Mesenchymal stem cell (in vitro differentiated cells and primary cell): ENCODE results near the gene GLI2.

Experiments used
- DNase-seq: peaks from one replicate; pipeline ENCODE4 v3.0.0-alpha.2; 2013
- H2AFZ ChIP-seq: one replicate; pipeline ENCODE4 v1.6.1; 2013; ENCODE audit warnings: low read depth, mild to moderate bottlenecking, control low read depth, inconsistent platforms, low read length, moderate library complexity
- H2AK5ac ChIP-seq: 2 replicates; pipeline ENCODE4 v1.6.1; 2013; ENCODE audit warnings: low read length, moderate library complexity, mild to moderate bottlenecking, inconsistent platforms; ENCODE audit not compliant: severe bottlenecking
- H2BK120ac ChIP-seq: one replicate; pipeline ENCODE4 v1.6.1; 2013; ENCODE audit warnings: low read depth, mild to moderate bottlenecking, inconsistent platforms, low read length, moderate library complexity
- H2BK12ac ChIP-seq, 2 experiments: one replicate each; pipeline ENCODE4 v1.6.1; 2013; ENCODE audit warnings: inconsistent platforms in 2 of 2, low read length in 2 of 2, mild to moderate bottlenecking in 2 of 2, moderate library complexity in 2 of 2, control low read depth in 1 of 2
- H2BK15ac ChIP-seq: one replicate; pipeline ENCODE4 v1.6.1; 2013; ENCODE audit warnings: mild to moderate bottlenecking, low read depth, inconsistent platforms; ENCODE audit not compliant: poor library complexity, severe bottlenecking
- H2BK5ac ChIP-seq: 2 replicates; pipeline ENCODE4 v1.6.1; 2013; ENCODE audit warnings: low read depth, mild to moderate bottlenecking, low read length, control low read depth, inconsistent platforms; ENCODE audit not compliant: poor library complexity, severe bottlenecking
- H3K14ac ChIP-seq, 2 experiments: one replicate each; pipeline ENCODE4 v1.6.1; 2013; ENCODE audit warnings: inconsistent platforms in 2 of 2, low read length in 2 of 2, control low read depth in 1 of 2, mild to moderate bottlenecking in 1 of 2, moderate library complexity in 1 of 2
- H3K18ac ChIP-seq, 2 experiments: one replicate each; pipeline ENCODE4 v1.6.1; 2013; ENCODE audit warnings: inconsistent platforms in 2 of 2, low read length in 2 of 2, control low read depth in 1 of 2, low read depth in 1 of 2, mild to moderate bottlenecking in 1 of 2
- H3K23ac ChIP-seq, 2 experiments: one replicate each; pipeline ENCODE4 v1.6.1; 2013; ENCODE audit warnings: inconsistent platforms in 2 of 2, low read length in 2 of 2, mild to moderate bottlenecking in 2 of 2, moderate library complexity in 2 of 2, control low read depth in 1 of 2
- H3K27ac ChIP-seq: 2 replicates; pipeline ENCODE4 v1.5.1; 2013; ENCODE audit warnings: mild to moderate bottlenecking, moderate library complexity, low read length, control low read depth, inconsistent platforms; ENCODE audit not compliant: poor library complexity, severe bottlenecking
- H3K27me3 ChIP-seq, 2 experiments: 2 replicates each; pipeline versions ENCODE4 v1.6.1 to v1.7.0; 2013; ENCODE audit warnings: low read length in 2 of 2, mild to moderate bottlenecking in 2 of 2, moderate library complexity in 2 of 2, control low read depth in 1 of 2, inconsistent platforms in 1 of 2; ENCODE audit not compliant: control insufficient read depth in 1 of 2, insufficient read depth in 1 of 2
- H3K36me3 ChIP-seq, 2 experiments: 2 replicates each; pipeline versions ENCODE4 v1.6.1 to v1.7.0; 2013; ENCODE audit warnings: low read length in 2 of 2, control low read depth in 1 of 2, inconsistent platforms in 1 of 2, low read depth in 1 of 2, mild to moderate bottlenecking in 1 of 2; ENCODE audit not compliant: insufficient read depth in 2 of 2, control insufficient read depth in 1 of 2
- H3K4ac ChIP-seq, 2 experiments: one replicate each; pipeline ENCODE4 v1.6.1; 2013; ENCODE audit warnings: inconsistent platforms in 2 of 2, low read length in 2 of 2, mild to moderate bottlenecking in 2 of 2, moderate library complexity in 2 of 2, control low read depth in 1 of 2, low read depth in 1 of 2
- H3K4me1 ChIP-seq: 2 replicates; pipeline ENCODE4 v1.6.1; 2013; ENCODE audit warnings: low read depth, low read length, control low read depth; ENCODE audit not compliant: control insufficient read depth, insufficient read depth
- H3K4me2 ChIP-seq: 2 replicates; pipeline ENCODE4 v1.6.1; 2013; ENCODE audit warnings: low read length, mild to moderate bottlenecking, inconsistent platforms; ENCODE audit not compliant: poor library complexity, severe bottlenecking
- H3K4me3 ChIP-seq, 2 experiments: 2 replicates each; pipeline versions ENCODE4 v1.5.1 to v1.7.0; 2013; ENCODE audit warnings: low read length in 2 of 2, mild to moderate bottlenecking in 2 of 2, control low read depth in 1 of 2, low read depth in 1 of 2; ENCODE audit not compliant: insufficient read depth in 1 of 2
- H3K79me1 ChIP-seq: replicated peaks from 2 replicates; pipeline ENCODE4 v1.6.1; 2013; ENCODE audit warnings: mild to moderate bottlenecking, control low read depth, low read length, inconsistent platforms; ENCODE audit not compliant: poor library complexity, severe bottlenecking
- H3K9ac ChIP-seq: 2 replicates; pipeline ENCODE4 v1.7.0; 2013; ENCODE audit warnings: mild to moderate bottlenecking, low read length, moderate library complexity
- H3K9me3 ChIP-seq: 2 replicates; pipeline ENCODE4 v1.7.0; 2013; ENCODE audit warnings: mild to moderate bottlenecking, low read length; ENCODE audit not compliant: control insufficient read depth
- H4K8ac ChIP-seq: one replicate; pipeline ENCODE4 v1.6.1; 2013; ENCODE audit warnings: inconsistent platforms, mild to moderate bottlenecking, low read length, moderate library complexity
- H4K91ac ChIP-seq: one replicate; pipeline ENCODE4 v1.6.1; 2013; ENCODE audit warnings: mild to moderate bottlenecking, low read length, inconsistent platforms
- WGBS: methylation state at CpG from one replicate; pipeline ENCODE4 v1.1.7; 2013; ENCODE audit warnings: mixed read lengths; 5-methylcytosine and 5-hydroxymethylcytosine counted together

The GLI2 gene

DNA sequence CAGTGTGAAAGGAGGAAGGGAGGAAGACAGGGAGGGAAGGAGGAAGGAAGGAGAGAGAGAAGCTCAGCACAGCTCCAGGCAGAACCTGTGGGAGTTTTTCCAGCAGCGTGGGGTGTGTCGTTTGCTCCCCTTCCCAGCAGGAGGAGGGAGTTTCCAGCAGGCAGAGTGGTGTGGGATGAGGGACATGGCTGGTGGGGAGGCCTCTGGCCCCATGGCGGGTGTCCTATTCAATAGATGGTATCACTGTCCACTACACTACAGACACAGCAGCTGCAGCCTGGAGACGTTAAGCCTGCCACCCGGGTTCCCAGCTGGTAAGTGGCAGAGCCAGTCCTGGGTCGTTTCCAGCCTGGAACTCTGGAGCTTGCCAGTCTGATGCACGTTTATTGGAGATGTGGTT is 44.7 kb downstream of the GLI2 start:
- no peak overlapping the region for H2BK15ac ChIP-seq
- peak overlapping the region; percentile 19 for H4K8ac ChIP-seq
- peak; percentile 54 for DNase-seq
- peak overlapping the region; percentile 45 to 75 for H2BK12ac ChIP-seq
- peak overlapping the region; percentile 83 for H3K27ac ChIP-seq
- H3K4me1 ChIP-seq, result peaks cover 58% of the 10 kb centered on the region
- H2BK5ac ChIP-seq, result peak overlapping the region; percentile 22
- H3K14ac ChIP-seq, result peak overlapping the region in 1 of 2 experiments; percentile 64
- peak overlapping the region; percentile 50 to 70 for H3K4ac ChIP-seq
- peaks cover 0 to 6% of the 10 kb centered on the region in 2 experiments for H3K36me3 ChIP-seq
- H3K23ac ChIP-seq, result no peak overlapping the region
- H4K91ac ChIP-seq, result no peak overlapping the region
- peak overlapping the region; percentile 37 to 89 for H3K18ac ChIP-seq
- no peak overlapping the region for H2AFZ ChIP-seq
- peak overlapping the region; percentile 24 for H3K4me2 ChIP-seq
- H2AK5ac ChIP-seq, result peak overlapping the region; percentile 84
- H3K9me3 ChIP-seq, result no peaks in the 10 kb centered on the region
- 84% methylated on average over 5 of the region's 7 CpGs for WGBS
- peaks cover 58% of the 10 kb centered on the region for H3K79me1 ChIP-seq
- H3K27me3 ChIP-seq, result no peaks in the 10 kb centered on the region
- H3K9ac ChIP-seq, result no peak overlapping the region
- no peak overlapping the region for H2BK120ac ChIP-seq
- no peak overlapping the region for H3K4me3 ChIP-seq

DNA sequence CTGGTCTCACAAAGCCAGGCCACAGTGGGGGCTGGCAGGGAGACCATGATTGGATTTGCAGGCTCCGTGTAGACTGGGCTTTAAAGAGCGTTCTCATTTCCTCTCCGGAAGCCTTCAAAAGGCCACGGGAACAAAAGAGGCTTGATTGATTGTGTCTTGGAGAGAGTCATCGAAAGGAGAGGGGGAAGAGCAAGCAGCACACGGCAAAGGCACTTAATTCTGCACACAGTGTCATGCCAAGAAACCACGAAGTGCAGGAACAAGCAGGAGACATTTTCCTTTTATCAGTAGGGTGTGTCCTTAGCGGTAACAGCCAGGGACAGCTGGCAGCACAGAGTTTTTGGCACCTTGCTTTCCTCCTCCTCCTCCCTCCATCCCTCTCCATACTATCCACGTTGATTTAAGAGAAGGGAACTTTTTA is 47.7 kb downstream of the GLI2 start:
- no peak overlapping the region for H3K4me2 ChIP-seq
- H3K9me3 ChIP-seq, result no peaks in the 10 kb centered on the region
- H3K36me3 ChIP-seq, result peaks cover 0 to 6% of the 10 kb centered on the region in 2 experiments
- no peak overlapping the region for H3K4me3 ChIP-seq
- no peak overlapping the region for H2AK5ac ChIP-seq
- H3K79me1 ChIP-seq, result peaks cover 59% of the 10 kb centered on the region
- H3K4me1 ChIP-seq, result peaks cover 73% of the 10 kb centered on the region
- no peaks in the 10 kb centered on the region for H3K27me3 ChIP-seq
- DNase-seq, result peak; percentile 83
- H4K8ac ChIP-seq, result peak overlapping the region; percentile 78
- H2AFZ ChIP-seq, result no peak overlapping the region
- WGBS, result 2% methylated on average over 8 of the region's 9 CpGs
- H2BK120ac ChIP-seq, result no peak overlapping the region
- no peak overlapping the region for H2BK15ac ChIP-seq
- H3K4ac ChIP-seq, result peak overlapping the region in 1 of 2 experiments; percentile 58
- no peak overlapping the region for H2BK5ac ChIP-seq
- no peak overlapping the region for H3K9ac ChIP-seq
- H3K27ac ChIP-seq, result no peak overlapping the region
- H3K18ac ChIP-seq, result peak overlapping the region; percentile 70 to 89
- H3K23ac ChIP-seq, result no peak overlapping the region
- peak overlapping the region; percentile 0 for H4K91ac ChIP-seq
- H2BK12ac ChIP-seq, result peak overlapping the region in 1 of 2 experiments; percentile 51
- no peak overlapping the region for H3K14ac ChIP-seq

DNA sequence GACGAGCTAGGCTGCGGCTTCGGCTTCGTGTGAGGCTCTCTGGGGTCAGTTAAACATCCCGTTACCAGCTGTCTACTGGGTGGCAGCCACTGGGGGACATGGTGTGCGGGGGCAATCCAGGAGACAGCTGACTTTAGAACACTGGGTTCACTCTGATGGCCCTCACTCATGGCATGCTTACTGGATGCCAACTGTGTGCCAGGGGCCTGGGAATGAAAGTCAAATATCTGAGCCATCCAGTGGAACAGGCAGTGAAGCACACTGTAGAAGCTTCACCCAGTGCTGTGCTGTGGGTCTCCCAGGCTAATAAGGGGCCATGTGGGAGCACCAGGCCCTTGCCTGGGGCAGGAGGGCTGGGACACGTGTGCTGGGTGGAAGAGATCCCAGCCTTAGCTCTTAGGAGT is 48.3 kb downstream of the GLI2 start:
- H3K27me3 ChIP-seq, result no peaks in the 10 kb centered on the region
- DNase-seq, result no peak
- H4K8ac ChIP-seq, result no peak overlapping the region
- peaks cover 60% of the 10 kb centered on the region for H3K79me1 ChIP-seq
- peaks cover 0 to 6% of the 10 kb centered on the region in 2 experiments for H3K36me3 ChIP-seq
- peak overlapping the region; percentile 29 for H4K91ac ChIP-seq
- no peak overlapping the region for H2BK15ac ChIP-seq
- H3K4ac ChIP-seq, result peak overlapping the region in 1 of 2 experiments; percentile 57
- no peak overlapping the region for H3K23ac ChIP-seq
- 96% methylated on average over 7 of the region's 7 CpGs for WGBS
- no peak overlapping the region for H3K4me2 ChIP-seq
- H3K4me1 ChIP-seq, result peaks cover 70% of the 10 kb centered on the region
- H3K4me3 ChIP-seq, result no peak overlapping the region
- H3K18ac ChIP-seq, result peak overlapping the region; percentile 60 to 71
- no peak overlapping the region for H2BK120ac ChIP-seq
- H2BK5ac ChIP-seq, result no peak overlapping the region
- peak overlapping the region; percentile 72 for H2AK5ac ChIP-seq
- H3K9me3 ChIP-seq, result no peaks in the 10 kb centered on the region
- H3K14ac ChIP-seq, result peak overlapping the region in 1 of 2 experiments; percentile 26
- H2AFZ ChIP-seq, result no peak overlapping the region
- H3K27ac ChIP-seq, result no peak overlapping the region
- H3K9ac ChIP-seq, result no peak overlapping the region
- peak overlapping the region; percentile 75 to 84 for H2BK12ac ChIP-seq
